ENCODE measurements around the gene CCDC24. TPM values are rescaled to one million over a fixed set of nuclear protein-coding genes. Genes with fewer than 3 reads are reported as not detected.

The CCDC24 gene
- total RNA-seq, 1 experiment from 2014 or later, result 24.4 TPM

- peak overlapping the region; percentile 99 to 100 for H3K4me3 ChIP-seq (ENCODE audit: low read depth in 2 of 2, low read length in 2 of 2)
- intact Hi-C loops (cut with micrococcal nuclease; ENCODE audit: unreplicated experiment) (no loop called here), in situ Hi-C loops (cut with HindIII; ENCODE audit: low pct_unique_long_range_greater_than_20kb, low sequenced_read_pairs) (no loop called here)
- TF ChIP-seq POLR2AphosphoS5 (IDR thresholded peaks at IDR 0.05; ENCODE audit: low read depth, low read length), result no peak
- ChIA-PET POLR2A (no interaction called here), CTCF (no interaction called here)
- no peaks in the 10 kb centered on the region for H3K9me3 ChIP-seq (ENCODE audit: control insufficient read depth, insufficient read depth, low read depth, low read length)
- H3K36me3 ChIP-seq (ENCODE audit: control insufficient read depth, insufficient read depth, low read length), result peaks cover 9% of the 10 kb centered on the region; the same call in 1 of the 2 replicates
- ATAC-seq, result no peak
- DNase-seq (ENCODE audit: low read depth, low spot score), result no peak
- H3K27ac ChIP-seq (ENCODE audit: low read length), result peak overlapping the region; percentile 95
- H3K27me3 ChIP-seq (ENCODE audit: control insufficient read depth, insufficient read depth, low read length), result no peaks in the 10 kb centered on the region
- H3K4me1 ChIP-seq (ENCODE audit: control insufficient read depth, insufficient read depth, low read length), result peaks cover 21% of the 10 kb centered on the region
- no TSS peak for BruUV-seq (replicated peaks)
These were observed 20.5 kb upstream of the CCDC24 start for GRCh38 chr1:43970911-43971310.

GRCh38 chr1:43971336-43971980 is 19.9 kb upstream of the CCDC24 start:
- CTCF ChIA-PET, result no interaction called here
- intact Hi-C loops (cut with micrococcal nuclease; ENCODE audit: unreplicated experiment), result no loop called here
- POLR2A ChIA-PET, result no interaction called here
- no peak overlapping the region for H3K27ac ChIP-seq (ENCODE audit: low read length)
- H3K4me1 ChIP-seq (ENCODE audit: control insufficient read depth, insufficient read depth, low read length), result peaks cover 27% of the 10 kb centered on the region
- ATAC-seq (no peak), DNase-seq (ENCODE audit: low read depth, low spot score) (no peak)
- no peak for TF ChIP-seq POLR2AphosphoS5 (IDR thresholded peaks at IDR 0.05; ENCODE audit: low read depth, low read length)
- no peak for TF ChIP-seq CTCF (IDR thresholded peaks at IDR 0.05)
- TF ChIP-seq REST (IDR thresholded peaks at IDR 0.05; ENCODE audit: insufficient read depth in 1 of 2, low read depth in 2 of 2, low read length in 1 of 2), result no peak
- no peak for TF ChIP-seq SIN3A (IDR thresholded peaks at IDR 0.05; ENCODE audit: borderline replicate concordance, insufficient read depth, low read depth, low read length)
- no peak for TF ChIP-seq TCF7L2 (IDR thresholded peaks at IDR 0.05; ENCODE audit: low read depth, low read length)
- in situ Hi-C loops (cut with HindIII; ENCODE audit: low pct_unique_long_range_greater_than_20kb, low sequenced_read_pairs), result no loop called here
- no TSS peak for BruUV-seq (replicated peaks)
- H3K36me3 ChIP-seq (ENCODE audit: control insufficient read depth, insufficient read depth, low read length), result peaks cover 9% of the 10 kb centered on the region; the same call in 1 of the 2 replicates
- peak overlapping the region in 1 of 2 experiments; percentile 99; a peak in 1 of 4 replicates for H3K4me3 ChIP-seq (ENCODE audit: low read depth in 2 of 2, low read length in 2 of 2)
- no peaks in the 10 kb centered on the region for H3K27me3 ChIP-seq (ENCODE audit: control insufficient read depth, insufficient read depth, low read length)
- H3K9me3 ChIP-seq (ENCODE audit: control insufficient read depth, insufficient read depth, low read depth, low read length), result no peaks in the 10 kb centered on the region

GRCh38 chr1:43973981-43974442 is 17.4 kb upstream of the CCDC24 start:
- peaks cover 43% of the 10 kb centered on the region for H3K4me1 ChIP-seq (ENCODE audit: control insufficient read depth, insufficient read depth, low read length)
- CTCF ChIA-PET, result no interaction called here
- H3K9me3 ChIP-seq (ENCODE audit: control insufficient read depth, insufficient read depth, low read depth, low read length), result no peaks in the 10 kb centered on the region
- POLR2A ChIA-PET, result no interaction called here
- peak overlapping the region; percentile 88 for H3K27ac ChIP-seq (ENCODE audit: low read length)
- DNase-seq (ENCODE audit: low read depth, low spot score), result no peak
- in situ Hi-C loops (cut with HindIII; ENCODE audit: low pct_unique_long_range_greater_than_20kb, low sequenced_read_pairs) (no loop called here), intact Hi-C loops (cut with micrococcal nuclease; ENCODE audit: unreplicated experiment) (no loop called here)
- H3K36me3 ChIP-seq (ENCODE audit: control insufficient read depth, insufficient read depth, low read length), result peaks cover 13% of the 10 kb centered on the region; the same call in 1 of the 2 replicates
- no peaks in the 10 kb centered on the region for H3K27me3 ChIP-seq (ENCODE audit: control insufficient read depth, insufficient read depth, low read length)
- H3K4me3 ChIP-seq (ENCODE audit: low read depth in 2 of 2, low read length in 2 of 2), result peak overlapping the region; percentile 80 to 85
- peak; percentile 0 for ATAC-seq
- BruUV-seq (replicated peaks), result no TSS peak
- TF ChIP-seq CTCF (IDR thresholded peaks at IDR 0.05), result no peak
- no peak for TF ChIP-seq SIN3A (IDR thresholded peaks at IDR 0.05; ENCODE audit: borderline replicate concordance, insufficient read depth, low read depth, low read length)

All from Panc1 (cell line).